HFFc6 (cell line): ENCODE data around the gene KCNIP3. TPM values are rescaled to one million over a fixed set of nuclear protein-coding genes. Genes with fewer than 3 reads are reported as not detected.

Source experiments
- DNase-seq: peaks from one replicate; pipeline ENCODE4 v3.0.0-alpha.2; 2018
- H3K27ac Mint-ChIP-seq: 2 replicates; pipeline ENCODE4 v1.8.0; 2020; ENCODE audit warnings: mild to moderate bottlenecking, mixed read lengths
- H3K27me3 Mint-ChIP-seq: 2 replicates; pipeline ENCODE4 v1.8.0; 2021; ENCODE audit warnings: mild to moderate bottlenecking, moderate library complexity, mixed read lengths; ENCODE audit not compliant: insufficient read depth
- H3K36me3 Mint-ChIP-seq: 2 replicates; pipeline ENCODE4 v1.8.0; 2021; ENCODE audit warnings: low read depth, mixed read lengths
- H3K4me1 Mint-ChIP-seq: 2 replicates; pipeline ENCODE4 v1.8.0; 2020; ENCODE audit warnings: low read depth, mixed read lengths
- H3K4me3 Mint-ChIP-seq: 2 replicates; pipeline ENCODE4 v1.8.0; 2020; ENCODE audit warnings: mild to moderate bottlenecking, moderate library complexity, mixed read lengths
- H3K9me3 Mint-ChIP-seq: 2 replicates; pipeline ENCODE4 v1.8.0; 2020; ENCODE audit warnings: mild to moderate bottlenecking, mixed read lengths
- total RNA-seq, 6 experiments: library from RNA; stranded (reverse); fragmentation: NEBNext Ultra II Directional; extraction: Animal tissue kit (Norgen Biotek cat#: 25700); gene quantifications; 2 replicates in 1 of 6; 3 replicates in 5 of 6; pipeline ENCODE4 v1.2.3, GENCODE V29; 2021
- TF ChIP-seq, protein P1 (sequence below): fragments of 200-600 bp; sonication (generic); IDR thresholded peaks from 2 replicates; pipeline ENCODE4 v1.5.0; 2021; ENCODE audit warnings: antibody characterized with exemption, mild to moderate bottlenecking

The KCNIP3 gene
- total RNA-seq, 6 experiments from 2014 or later: 0.56 to 2.4 (median 0.67) TPM

DNA sequence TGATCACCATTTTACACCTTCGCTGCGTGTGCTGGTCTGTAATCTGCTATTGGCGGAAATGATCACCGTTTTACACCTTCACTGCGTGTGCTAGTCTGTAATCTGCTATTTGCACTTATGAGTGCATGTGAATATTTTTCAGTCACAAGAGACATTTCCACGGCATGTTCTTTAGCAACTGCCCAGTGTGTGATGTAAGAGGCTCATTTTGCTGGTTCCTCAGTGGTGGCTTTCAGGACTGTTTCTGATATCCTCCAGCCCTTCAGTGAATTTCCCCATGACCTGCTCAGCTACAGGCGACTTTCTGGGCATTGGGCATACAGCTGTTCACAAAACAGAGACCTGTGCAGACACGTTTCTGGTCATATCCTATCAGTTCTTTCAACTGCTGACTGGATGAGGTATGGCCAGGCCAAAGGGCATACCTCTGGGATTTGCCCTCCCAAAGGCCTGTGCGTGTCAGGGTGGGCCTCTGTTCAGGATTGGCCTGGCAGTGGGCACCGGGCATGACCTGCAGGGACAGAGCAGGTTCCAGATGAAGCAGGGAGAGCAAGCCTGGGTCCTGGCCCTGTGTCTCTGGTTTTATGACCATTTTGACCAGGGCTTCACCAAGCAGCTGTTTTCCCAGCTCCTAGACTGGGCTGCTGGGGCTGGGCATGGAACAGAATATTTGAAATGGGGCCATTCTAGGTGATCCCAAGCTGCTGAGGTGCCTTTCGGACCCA, 23.4 kb upstream of the KCNIP3 start:
- Mint-ChIP-seq H3K4me1 (peaks cover 11% of the 10 kb centered on the region), H3K27me3 (peaks cover 10% of the 10 kb centered on the region), H3K36me3 (no peaks in the 10 kb centered on the region), H3K27ac (no peak overlapping the region), H3K4me3 (no peak overlapping the region), H3K9me3 (no peaks in the 10 kb centered on the region)
- DNase-seq: no peak
- TF ChIP-seq, protein P1, sequence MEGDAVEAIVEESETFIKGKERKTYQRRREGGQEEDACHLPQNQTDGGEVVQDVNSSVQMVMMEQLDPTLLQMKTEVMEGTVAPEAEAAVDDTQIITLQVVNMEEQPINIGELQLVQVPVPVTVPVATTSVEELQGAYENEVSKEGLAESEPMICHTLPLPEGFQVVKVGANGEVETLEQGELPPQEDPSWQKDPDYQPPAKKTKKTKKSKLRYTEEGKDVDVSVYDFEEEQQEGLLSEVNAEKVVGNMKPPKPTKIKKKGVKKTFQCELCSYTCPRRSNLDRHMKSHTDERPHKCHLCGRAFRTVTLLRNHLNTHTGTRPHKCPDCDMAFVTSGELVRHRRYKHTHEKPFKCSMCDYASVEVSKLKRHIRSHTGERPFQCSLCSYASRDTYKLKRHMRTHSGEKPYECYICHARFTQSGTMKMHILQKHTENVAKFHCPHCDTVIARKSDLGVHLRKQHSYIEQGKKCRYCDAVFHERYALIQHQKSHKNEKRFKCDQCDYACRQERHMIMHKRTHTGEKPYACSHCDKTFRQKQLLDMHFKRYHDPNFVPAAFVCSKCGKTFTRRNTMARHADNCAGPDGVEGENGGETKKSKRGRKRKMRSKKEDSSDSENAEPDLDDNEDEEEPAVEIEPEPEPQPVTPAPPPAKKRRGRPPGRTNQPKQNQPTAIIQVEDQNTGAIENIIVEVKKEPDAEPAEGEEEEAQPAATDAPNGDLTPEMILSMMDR: no peak

DNA sequence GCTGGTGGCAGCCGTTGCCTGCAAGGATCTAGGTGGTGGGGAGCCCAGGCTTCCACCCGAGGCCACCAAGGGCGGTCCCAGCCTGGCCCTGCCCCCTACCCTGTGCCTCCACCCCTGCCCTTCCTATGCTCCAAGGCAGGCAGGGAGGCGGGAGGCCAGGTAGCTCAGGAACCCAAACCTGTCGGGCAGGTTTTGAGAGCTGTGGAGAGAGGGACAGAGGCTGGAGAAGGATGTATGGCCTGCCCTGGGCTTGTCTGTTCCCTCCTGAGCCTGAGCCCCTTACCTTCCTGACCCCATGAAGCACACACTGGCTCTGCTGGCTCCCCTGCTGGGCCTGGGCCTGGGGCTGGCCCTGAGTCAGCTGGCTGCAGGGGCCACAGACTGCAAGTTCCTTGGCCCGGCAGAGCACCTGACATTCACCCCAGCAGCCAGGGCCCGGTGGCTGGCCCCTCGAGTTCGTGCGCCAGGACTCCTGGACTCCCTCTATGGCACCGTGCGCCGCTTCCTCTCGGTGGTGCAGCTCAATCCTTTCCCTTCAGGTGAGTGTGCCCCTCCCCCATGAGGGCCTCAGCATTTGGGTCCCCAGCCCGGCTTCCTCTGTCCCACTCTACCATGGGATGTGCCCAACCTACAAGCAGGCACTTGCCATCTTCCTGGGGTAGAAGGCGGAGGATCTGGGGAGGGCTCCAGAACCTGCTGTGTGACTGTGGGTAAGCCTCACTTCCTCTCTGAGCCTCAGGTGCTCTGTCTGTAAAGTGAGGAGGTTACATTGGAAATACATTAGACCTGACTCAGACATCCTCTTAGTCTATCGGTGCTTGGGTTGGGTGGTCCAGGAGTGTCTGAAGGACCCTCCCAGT, 22.6 kb upstream of the KCNIP3 start, which contains the start of gene PROM2:
PROM2 (plus strand) TSS at position 159 of the 860 bp plus-strand sequence; CDS start at position 296, 137 bp downstream.
- Mint-ChIP-seq H3K4me3 (no peak within 1 kb of the TSS), H3K4me1 (peaks cover 11% of the 10 kb centered on the region), H3K9me3 (no peaks in the 10 kb centered on the region), H3K36me3 (no peaks in the 10 kb centered on the region), H3K27ac (no peak within 1 kb of the TSS), H3K27me3 (peaks cover 10% of the 10 kb centered on the region)
- TF ChIP-seq, protein P1: no peak
- no peak for DNase-seq

DNA sequence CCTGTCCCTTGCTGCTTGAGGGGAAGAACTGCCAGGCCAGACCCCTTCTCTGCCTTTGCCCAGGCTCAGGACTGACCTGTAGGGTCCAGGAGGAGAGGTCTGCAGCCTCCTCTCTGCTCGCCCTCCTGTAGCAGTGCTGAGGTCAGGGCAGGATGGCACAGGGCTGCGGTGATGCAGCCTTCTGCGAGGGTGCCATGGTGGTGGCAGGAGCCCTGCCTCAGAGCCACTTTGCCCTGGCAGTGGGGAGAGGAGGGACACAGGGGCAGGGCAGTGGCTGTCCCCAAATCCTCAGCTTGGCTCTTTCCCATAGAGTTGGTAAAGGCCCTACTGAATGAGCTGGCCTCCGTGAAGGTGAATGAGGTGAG, 22.0 kb upstream of the KCNIP3 start:
- H3K4me1 Mint-ChIP-seq: peaks cover 11% of the 10 kb centered on the region
- DNase-seq: no peak
- no peaks in the 10 kb centered on the region for H3K36me3 Mint-ChIP-seq
- H3K9me3 Mint-ChIP-seq: no peaks in the 10 kb centered on the region
- no peak overlapping the region for H3K4me3 Mint-ChIP-seq
- H3K27ac Mint-ChIP-seq: no peak overlapping the region
- TF ChIP-seq, protein P1: no peak
- H3K27me3 Mint-ChIP-seq: peaks cover 10% of the 10 kb centered on the region

DNA sequence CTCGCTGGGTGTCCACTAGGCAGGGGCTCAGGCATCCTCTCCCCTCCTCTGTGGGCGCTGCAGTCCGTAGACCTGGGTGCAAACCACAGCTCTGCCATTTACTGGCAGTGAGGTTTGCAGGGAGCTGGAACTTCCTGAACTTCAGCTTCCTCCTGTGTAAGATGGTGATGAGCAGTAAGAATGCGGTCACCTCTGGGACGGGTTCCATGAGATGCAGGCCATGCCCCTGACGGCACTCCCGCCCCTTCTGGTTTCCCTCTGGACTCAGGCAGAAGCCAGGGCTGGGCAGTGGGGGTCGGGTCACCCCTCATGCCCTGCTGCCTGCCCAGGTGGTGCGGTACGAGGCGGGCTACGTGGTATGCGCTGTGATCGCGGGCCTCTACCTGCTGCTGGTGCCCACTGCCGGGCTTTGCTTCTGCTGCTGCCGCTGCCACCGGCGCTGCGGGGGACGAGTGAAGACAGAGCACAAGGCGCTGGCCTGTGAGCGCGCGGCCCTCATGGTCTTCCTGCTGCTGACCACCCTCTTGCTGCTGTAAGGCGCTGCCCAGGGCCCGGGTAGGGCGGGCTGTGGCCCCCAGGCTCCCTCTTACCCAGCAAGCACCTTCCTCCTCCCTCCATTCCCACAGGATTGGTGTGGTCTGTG, 21.4 kb upstream of the KCNIP3 start:
- DNase-seq: no peak

DNA sequence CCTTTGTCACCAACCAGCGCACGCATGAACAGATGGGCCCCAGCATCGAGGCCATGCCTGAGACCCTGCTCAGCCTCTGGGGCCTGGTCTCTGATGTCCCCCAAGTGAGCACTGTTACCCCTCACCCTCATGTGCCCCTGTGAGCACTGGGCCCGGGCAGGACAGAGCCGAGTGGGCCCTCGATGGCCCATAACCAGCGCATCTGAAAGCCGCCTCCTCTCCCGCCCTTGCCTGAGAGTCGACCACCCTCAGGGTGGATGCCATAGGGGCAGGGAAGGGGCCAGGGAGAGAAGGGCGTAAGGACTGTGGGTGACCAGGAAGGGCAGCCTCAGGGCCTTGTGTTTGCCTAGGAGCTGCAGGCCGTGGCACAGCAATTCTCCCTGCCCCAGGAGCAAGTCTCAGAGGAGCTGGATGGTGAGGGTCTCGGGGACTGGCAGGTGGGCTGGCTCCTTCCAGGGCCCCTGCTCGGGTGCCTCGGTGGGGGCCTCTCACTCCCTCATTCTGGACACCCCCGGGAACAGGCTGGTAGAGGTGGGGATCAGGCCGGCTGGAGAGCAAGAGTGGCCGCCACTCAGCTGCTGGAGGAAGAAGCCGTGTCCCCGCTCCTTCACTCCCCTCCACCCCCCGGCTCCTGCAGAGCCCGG, 20.8 kb upstream of the KCNIP3 start:
- DNase-seq: no peak
- Mint-ChIP-seq H3K4me1 (peaks cover 11% of the 10 kb centered on the region), H3K9me3 (no peaks in the 10 kb centered on the region), H3K4me3 (no peak overlapping the region), H3K36me3 (no peaks in the 10 kb centered on the region), H3K27ac (no peak overlapping the region), H3K27me3 (peaks cover 9% of the 10 kb centered on the region)
- TF ChIP-seq, protein P1: no peak

More for the DNA sequence above, 21.4 kb upstream of the KCNIP3 start:
- H3K27me3 Mint-ChIP-seq: peaks cover 9% of the 10 kb centered on the region
- no peak overlapping the region for H3K4me3 Mint-ChIP-seq
- H3K9me3 Mint-ChIP-seq: no peaks in the 10 kb centered on the region
- H3K36me3 Mint-ChIP-seq: no peaks in the 10 kb centered on the region
- peaks cover 11% of the 10 kb centered on the region for H3K4me1 Mint-ChIP-seq
- TF ChIP-seq, protein P1: no peak
- H3K27ac Mint-ChIP-seq: no peak overlapping the region
